Superior temporal gyrus (tissue), 1 donor: ENCODE measurements around the gene KCNAB1.
A peak's percentile ranks its signal among the peaks of the same experiment; 100 is the strongest.
"Not testable (repeated sequence)": the region's sequence is repeated elsewhere in the genome, so short reads cannot be mapped to it uniquely, and the experiment has no call there.

Experiments used
- DNase-seq: peaks from one replicate; pipeline ENCODE4 v3.0.0-alpha.2; 2016; ENCODE audit errors: extremely low spot score

The KCNAB1 gene

DNA sequence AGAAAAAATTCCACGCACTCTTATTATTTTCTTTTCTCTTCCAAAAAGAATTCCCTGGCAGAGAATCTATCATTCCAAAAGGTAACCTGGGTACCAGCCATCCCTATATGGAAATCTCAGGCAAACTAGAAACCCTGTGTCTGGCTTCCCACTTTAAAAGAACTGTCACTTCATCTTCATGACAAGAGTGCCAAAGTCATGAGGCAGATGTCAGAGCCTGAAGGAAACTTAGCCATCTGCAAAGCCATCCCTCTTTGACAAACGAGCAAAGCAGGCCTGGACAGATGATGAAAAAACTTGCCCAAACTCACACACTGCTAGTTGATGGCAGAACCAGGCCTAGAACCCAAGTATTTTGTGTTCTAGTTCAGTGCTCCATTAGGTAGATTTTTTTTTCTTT is 418.7 kb downstream of the KCNAB1 start:
- no peak for DNase-seq

DNA sequence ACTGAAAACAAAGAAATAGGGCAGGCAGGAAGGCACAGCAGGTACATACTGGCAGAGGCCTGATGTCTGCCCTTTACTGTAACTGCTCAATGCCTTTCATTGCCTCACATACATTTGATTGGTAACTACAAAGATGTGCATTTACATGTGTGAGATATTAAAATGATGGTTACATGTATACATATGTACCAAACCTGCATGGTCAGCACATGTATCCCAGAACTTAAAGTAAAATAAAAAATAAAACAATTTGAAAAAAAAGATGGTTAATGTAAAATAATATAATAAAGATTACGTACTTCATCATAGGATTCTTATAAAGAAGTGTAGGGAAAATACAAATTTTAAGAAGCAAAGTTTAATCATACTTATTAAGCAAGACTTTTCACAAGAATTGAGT is 419.4 kb downstream of the KCNAB1 start:
- DNase-seq = no peak

DNA sequence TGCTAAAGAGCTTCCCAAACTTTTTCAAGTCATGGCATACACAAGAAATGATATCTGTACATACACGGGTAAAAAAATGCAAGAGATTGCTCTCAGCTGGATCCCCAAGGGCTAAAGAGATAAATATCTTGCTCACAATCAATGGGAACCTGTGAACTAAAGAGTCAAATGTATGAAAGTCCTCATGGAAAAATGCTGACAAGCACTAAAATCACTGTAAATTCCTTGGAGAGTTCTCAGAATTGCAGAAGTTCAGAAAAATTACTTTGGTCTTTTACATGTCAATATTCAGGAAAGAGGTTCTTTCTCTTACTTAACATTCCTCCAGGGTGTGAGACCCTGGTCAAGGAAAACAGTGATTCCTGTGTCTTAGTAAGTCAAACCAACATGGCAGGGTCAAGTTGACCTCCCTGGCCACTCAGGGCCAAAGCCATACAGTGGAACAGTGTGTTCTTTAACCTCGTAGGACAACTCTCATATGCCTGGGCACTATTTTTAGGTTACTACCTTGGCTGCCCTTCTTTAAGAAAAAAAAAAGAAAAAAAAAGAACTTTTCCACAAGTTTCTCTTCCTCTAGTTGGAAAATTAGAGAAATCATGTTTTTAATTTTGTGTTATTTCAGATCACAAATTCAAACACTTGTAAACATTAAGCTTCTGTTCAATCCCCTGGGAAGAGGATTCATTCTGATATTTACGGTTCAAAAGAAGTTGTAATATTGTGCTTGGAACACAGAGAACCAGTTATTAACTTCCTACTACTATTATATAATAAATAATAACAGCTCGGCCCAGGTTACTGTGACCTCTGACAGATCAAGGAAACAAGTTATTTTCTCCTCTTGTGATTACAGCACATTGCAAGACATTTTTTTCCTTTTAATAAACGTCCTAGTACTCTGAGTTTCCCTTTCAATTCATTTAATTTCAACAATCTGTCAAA is 422.0 kb downstream of the KCNAB1 start:
- DNase-seq = no peak

DNA sequence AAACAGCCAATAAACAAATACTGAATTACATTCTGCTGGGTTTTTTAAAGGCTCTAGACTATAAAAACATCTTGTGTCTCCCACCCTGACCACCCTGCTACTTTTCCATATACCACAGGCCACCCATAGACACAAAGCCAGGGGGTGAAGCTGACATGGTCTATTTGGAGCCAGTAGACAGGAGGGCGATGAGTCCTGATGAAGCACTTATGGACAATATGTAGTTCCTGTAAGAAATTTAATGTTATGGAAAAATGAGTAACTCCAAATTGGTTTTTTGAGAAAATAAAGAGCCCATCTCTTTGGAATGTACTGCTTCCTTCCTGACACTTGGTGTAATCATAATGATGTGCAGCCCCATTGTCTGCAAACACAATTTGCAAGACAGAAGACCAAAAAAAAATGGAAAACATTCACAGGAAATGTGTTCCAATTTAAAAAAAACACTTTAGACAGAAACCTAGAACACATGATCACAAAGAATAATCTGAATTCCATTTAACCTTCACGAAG is 422.7 kb downstream of the KCNAB1 start:
- DNase-seq = no peak

DNA sequence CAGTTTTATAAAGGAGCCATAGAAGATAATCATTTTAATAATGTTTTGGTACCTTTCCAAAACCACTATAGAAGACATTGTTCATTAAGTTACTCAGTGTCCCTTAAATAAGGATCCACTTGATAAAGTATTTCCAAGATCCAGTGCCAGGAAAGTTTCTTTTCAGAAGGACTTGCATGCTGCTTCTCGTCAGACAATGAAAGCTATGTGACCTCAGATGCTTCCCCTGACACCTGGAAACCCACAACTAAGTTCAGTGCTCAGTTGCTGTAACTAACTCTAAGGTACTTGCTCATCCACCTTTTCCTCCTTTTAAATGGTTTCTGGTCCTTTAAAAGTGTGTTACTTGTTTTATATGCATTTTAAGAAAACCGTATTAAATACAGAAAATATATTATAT is 427.3 kb downstream of the KCNAB1 start:
- no peak for DNase-seq

DNA sequence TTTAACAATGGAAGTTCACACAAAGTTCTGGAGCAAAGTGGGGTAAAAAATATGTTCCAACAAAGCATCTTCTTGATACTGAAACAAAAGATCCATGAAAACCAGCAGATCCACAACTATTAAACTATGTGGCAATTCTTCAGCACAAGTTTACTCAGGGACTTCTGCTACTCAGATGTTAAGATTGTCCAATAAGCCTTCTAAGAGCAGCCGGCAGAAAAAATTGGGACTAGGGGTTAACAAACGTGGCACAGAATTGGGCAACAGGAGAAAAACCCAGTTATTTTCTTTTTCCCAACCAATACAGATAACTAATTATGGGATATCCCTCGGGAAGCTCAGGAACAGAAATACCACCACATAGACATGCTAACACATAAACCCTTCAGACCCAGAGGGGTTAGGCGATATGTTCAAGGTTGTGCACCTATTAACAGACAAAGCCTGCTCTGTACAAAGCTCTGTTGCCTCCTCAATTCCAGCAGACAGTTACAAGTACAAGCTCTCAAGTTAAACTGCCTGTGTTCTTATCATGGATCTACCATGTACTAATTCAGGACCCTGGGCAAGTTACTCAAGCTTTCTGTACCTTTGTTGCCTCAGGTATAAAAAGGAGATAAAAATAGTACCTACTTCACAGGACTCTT is 427.8 kb downstream of the KCNAB1 start:
- no peak for DNase-seq

DNA sequence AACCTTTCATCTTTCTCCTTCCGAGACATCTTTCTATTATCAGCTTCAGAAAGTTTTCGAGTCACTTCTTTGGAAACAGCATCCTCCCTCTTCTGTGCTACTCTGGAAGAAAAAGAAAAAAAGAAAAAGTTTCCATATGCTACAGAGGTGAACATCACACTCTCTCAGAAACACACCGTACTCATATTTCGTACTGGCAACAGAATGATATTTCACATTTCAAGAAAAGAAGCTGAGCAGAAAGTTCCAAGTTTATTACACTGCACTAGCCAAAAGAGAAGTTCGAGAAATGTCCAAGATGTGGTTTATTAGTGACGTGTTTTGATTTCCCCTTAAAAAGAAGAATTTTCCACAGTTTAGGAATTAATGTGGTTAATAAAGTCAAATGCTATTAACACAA is 428.5 kb downstream of the KCNAB1 start:
- DNase-seq = no peak

DNA sequence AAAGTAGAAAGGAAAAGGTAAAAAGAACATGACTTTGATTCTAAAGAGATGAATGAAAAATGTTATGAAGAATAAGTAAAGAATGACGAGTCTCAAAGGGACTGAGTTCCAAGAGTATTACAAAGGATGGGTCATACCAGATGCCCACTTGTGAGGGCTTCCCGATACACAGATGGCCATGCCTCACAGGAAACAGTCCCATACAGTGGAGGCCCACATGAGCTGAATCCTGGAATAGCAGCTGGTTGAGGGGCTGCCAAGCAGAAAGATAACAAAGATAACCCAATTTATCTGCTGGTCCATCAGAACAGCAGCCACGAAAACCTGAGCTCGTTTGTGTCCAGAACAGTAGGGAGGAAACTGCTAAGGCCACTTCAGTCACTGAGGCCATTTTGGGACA is 430.9 kb downstream of the KCNAB1 start:
- DNase-seq = no peak

DNA sequence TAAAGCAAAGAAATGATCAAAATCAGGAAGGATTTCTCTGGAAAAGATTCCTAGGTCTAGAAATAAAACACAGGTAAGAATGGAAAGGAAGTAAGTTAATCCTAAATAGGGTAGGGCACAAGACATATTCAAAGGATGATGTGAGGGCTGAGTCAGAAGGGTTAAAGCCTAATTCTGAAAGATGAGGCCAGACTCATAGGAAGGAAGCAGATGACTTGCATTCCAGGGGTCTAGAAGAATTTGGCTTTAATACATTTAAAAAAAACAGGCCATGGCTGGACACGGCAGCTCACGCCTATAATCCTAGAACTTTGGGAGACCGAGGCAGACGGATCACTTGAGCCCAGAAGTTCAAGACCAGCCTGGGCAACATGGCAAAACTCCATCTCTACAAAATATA is 431.4 kb downstream of the KCNAB1 start:
- DNase-seq = no peak

DNA sequence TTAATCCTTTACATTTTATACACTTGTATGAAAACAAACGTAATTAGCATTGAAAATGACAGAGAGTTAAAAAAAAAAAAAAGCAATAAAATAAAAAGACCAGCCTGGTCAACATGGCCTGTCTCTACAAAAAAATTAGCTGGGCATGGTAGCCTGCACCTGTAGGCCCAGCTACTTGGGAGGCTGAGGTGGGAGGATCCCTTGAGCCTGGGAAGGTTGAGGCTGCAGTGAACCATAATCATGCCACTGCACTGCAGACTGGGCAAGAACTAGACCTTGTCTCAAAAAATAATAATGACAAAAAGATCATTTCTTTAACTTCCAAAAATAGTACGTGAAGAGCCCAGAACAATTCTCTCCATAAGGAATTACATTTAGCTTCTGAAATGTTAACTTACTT is 432.6 kb downstream of the KCNAB1 start:
- no peak for DNase-seq

DNA sequence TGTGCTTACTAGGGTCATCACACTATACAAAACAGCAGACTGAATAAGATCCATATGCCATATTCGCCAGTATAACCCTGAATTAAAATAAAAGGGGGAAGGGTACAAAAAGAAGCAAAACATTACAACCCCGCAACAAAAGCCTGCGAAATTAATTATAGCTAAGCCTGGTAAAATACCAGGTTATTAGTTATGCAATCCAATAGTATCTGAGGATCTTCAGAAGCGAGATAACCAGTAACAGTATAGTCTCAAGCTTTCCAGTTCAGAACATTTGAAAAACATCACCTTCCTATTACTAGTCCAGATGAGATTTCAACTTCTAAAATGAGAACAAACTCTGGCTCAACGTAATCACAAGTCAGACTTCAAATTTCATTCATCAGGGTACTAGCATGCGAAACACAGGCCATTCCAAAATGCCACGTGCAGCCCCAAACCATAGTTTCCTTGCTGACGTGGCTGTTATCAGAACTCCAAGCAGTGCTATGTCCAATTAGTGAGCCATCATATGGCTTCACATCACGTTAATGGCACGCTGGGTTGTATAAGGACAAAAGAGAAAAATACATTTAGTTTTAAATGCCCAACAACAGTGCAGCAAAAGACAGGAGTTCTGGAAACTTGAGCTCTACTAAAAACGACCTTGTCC is 433.5 kb downstream of the KCNAB1 start:
- no peak for DNase-seq

DNA sequence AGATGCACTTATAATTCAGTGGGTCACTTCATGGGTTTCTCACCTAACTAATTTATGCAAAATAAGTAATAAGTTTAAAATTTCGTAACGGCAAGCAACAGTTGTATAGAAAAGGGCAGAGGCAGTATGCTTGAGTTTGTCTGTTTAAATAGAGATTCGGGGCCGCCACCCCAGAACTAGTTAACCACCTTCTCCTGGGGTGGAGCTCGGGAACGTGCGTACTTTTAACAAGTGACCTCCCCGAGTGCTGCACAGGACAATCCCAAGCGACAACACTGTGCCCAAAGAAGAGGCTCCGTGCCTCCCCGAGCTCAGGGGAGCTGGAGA is 434.1 kb downstream of the KCNAB1 start:
- DNase-seq = no peak

DNA sequence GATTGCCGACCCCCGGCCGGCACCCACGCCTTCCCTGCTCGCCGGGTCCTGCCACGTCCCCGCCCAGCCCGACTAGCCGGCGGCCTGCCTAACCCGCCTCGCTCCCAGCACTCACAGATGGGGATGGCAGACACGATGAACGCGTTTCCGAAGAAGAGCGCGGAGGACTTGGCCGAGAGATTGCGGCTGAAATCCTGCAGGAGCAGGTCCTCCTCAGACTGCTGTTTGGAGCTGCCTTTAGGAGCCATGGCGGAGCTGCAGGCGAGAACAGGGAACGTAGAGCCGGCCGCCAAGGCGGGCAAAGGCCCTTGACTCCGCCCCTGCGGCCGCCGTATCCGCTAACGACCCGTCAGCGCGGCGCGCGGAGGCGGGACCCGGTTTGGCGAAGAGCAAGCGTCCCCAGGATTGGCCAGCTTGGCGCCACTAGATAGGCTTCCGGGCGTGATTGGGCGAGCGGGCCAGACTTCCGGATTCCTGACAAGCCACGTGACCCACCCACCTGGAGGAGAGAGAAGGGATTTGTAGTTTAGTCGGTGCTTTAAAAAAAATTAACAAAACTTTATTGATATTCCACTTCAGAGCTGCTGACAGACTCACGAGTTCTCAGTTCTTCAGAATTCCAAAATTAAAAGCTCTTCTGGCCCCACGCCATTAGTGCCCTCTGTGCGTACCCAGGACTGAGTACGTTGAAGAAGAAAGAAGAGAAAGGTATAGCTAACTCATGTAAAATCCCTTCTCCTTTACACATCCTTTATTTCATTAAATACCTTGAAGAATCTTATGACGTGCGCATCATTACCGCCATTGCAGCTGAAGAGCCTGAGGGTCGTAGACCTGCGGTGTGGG is 434.7 kb downstream of the KCNAB1 start, which contains the start of gene SSR3:
TSS of gene SSR3 (minus strand) at position 276 of the 846 bp plus-strand sequence. CDS start at position 248, 28 bp downstream.
- peak; percentile 100 for DNase-seq

DNA sequence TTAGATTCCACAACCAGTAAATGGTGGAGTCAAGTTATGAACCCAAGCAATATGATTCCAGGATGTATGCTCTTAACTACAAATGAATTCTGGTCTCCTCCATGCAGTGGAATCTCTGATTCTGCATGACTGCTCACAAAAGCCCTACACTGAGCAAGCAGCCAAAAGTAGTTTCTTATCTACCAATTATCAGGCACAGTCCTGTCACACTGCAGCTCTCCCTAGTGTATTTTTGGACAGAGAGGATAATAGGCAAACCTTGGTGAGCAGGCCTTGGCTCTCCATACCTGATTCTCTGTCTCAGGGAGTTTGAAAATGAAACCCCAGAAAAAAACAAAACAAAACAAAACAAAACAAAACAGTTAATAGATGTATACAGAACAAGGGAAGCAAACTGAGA is 438.0 kb downstream of the KCNAB1 start:
- DNase-seq = no peak

DNA sequence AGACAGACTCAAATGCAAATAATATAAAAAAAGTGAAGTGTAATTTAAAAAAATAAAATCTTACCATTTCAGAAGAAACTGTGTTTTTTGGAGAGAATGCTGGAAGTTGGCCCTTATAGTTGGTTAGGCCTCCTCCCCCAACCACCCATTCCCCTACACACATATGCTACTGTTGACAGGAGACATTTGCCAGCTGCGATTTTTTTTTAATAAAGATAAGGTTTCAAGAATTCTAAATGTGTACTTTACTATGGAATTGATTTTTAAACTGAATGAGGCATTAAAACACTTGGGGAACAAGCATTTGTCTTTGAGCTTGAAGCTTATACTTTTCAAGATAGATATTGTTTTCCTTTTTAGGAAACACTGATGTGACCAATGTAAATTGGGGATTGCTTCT is 438.9 kb downstream of the KCNAB1 start:
- DNase-seq = no peak

DNA sequence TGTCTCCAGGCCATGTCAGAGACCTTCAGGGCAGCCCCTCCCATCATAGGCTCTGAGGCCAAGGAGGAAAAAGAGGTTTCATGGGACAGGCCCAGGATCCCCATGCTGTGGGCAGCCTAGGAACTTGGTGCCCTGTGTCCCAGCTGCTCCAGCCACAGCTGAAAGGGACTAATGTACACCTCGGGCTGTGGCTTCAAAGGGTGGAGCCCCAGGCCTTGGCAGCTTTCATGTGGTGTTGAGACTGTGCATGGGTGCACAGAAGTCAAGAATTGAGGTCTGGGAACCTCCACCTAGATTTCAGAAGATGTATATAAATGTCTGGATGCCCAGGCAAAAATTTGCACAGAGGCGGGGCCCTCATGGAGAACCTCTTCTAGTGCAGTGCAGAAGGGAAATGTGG is 441.2 kb downstream of the KCNAB1 start:
- no peak for DNase-seq

DNA sequence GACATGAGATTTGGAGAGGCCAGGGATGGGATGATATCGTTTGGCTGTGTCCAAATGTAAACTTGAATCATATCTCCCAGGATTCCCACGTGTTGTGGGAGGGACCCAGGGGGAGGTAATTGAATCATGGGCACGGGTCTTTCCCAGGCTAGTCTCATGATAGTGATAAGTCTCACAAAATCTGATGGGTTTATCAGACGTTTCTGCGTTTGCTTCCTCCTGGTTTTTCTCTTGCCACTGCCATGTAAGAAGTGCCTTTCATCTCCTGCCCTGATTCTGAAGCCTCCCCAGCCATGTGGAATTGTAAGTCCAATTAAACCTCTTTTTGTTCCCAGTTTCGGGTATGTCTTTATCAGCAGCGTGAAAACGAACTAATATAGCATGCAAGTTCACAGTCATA is 442.1 kb downstream of the KCNAB1 start:
- DNase-seq = not testable (repeated sequence)

DNA sequence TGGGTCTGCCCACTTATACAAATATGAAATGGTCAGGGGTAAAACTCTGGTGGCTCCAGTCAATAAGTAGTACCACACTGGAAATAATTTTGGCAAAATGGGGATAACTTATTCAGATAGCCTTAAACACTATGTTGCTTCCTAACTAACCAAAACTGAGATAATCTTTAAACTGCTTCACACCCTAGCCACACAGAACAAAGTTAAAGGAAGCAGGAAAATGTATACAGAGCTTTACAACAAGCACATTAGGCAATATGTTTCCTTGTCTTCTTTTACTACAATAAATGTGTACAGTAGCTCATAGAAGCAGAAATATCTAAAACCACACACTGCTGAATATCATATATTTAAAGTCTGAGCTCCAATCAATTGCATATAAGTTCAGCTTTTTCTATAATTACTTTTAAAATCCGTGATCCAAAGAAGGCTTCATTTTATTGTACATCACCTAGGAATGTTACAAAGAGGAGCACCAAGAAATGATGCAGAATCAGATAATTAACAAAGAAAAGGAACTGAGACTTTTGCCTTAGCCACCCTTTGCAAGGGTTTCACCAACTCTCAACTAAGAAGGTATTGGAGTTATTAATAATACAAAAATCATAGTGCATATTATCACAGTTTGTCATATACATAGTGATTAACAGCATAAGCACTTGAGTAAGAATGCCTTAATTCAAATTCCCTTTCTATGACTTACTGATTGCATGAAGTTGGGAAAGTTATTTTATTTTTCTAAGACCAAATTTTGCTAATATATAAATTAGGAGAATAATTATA is 443.7 kb downstream of the KCNAB1 start:
- DNase-seq = no peak

DNA sequence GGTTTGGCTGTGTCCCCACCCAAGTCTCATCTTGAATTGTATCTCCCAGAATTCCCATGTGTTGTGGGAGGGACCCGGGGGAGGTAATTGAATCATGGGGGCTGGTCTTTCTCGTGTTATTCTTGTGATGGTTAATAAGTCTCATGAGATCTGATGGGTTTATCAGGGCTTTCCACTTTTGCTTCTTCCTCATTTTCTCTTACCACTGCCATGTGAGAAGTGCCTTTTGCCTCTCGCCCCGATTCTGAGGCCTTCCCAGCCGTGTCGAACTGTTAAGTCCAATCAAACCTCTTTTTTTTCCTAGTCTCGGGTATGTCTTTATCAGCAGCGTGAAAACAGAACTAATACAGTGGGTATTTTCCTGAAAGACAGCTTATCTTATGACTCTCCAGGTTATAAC is 448.6 kb downstream of the KCNAB1 start:
- DNase-seq = not testable (repeated sequence)

DNA sequence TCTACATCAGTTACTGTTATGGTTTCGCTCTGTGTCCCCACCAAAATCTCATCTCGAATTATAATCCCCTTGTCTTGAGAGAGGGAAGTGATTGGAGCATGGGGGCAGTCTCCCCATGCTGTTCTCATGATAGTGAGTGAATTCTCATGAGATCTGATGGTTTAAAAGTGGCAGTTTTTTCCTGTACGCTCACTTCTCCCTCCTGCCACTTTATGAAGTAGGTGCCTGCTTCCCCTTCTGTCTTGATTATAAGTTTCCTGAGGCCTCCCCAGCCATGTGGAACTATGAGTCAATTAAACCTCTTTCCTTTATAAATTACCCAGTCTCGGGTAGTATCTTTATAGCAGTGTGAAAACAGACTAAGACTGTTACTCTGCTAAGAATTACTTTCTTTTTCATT is 449.5 kb downstream of the KCNAB1 start:
- DNase-seq = not testable (repeated sequence)

DNA sequence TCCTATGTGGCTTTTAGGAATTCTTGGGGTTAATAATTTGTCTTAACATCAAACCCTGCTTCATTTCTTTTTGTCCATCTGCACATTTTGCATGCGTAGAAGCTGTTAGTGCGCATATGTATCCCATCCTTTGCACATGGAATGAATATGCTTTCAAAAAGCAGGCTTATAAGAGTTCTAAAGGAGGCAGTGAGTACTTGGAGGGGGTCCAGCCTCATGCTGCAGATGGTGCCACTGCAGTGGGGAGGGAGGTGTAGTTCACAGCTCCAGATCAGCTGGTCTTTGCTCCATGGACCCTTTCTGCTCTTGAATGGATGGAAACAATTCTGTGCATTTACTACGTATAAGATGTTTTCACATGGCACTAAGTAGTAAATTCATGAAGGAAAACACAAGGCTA is 455.3 kb downstream of the KCNAB1 start:
- DNase-seq = peak; percentile 35
